ENCODE results near the gene CLCNKA. TPM values are rescaled to one million over a fixed set of nuclear protein-coding genes. Genes with fewer than 3 reads are reported as not detected.

Gene CLCNKA
- total RNA-seq, 1 experiment from 2014 or later = 1.0 TPM

DNA sequence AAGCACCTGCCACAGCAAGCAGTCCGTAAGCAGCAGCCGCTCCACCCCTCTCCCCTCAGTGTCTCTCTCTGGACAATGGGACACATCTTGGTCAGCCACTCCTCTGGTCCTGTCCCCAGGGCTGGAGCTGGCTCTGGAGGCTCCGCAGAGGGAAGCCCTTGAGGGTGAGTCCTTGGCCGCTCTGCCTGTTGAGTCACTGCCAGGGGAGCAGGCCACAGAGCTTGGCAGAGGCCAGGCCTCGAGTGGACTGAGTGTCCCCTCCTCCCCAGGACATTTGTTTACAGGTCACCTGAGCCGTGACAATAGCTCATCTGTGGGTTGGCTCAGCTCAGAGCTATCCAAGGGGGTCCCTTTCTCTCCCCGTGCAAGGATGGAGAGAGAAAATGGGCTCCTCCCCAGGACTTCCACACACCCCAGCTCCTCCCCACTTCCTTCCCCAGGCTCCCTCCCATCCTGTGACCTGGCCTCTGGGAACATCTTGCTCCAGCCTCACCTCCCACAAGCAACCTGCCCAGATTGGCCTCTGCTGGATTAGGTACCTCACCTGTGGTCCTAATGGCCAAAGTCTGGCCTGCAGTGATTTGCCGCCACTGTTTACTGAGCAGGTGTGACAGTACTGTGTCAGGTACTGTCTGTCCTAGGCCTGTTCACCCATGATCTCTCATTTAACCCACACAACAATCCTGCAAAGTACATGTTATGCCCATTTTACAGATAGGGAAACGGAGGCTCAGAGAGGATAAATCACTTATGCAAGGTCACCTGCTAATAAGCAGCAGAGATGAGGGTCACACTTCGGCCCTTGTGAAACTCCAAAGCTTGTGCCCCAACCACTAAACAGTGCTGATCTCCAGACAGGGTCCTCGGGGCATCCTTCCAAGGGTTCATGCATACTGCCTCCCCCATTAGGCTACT, 46.8 kb downstream of the CLCNKA start:
- H3K4me2 ChIP-seq = no peak overlapping the region
- DNase-seq = peak in 1 of 2 experiments; percentile 39
- no peaks in the 10 kb centered on the region for H3K36me3 ChIP-seq (ENCODE audit: low read depth)
- H3K79me2 ChIP-seq (ENCODE audit: low read depth) = no peaks in the 10 kb centered on the region
- no peaks in the 10 kb centered on the region for H4K20me1 ChIP-seq (ENCODE audit: insufficient read depth)
- no peaks in the 10 kb centered on the region for H3K27me3 ChIP-seq (ENCODE audit: insufficient read depth, low read depth)
- POLR2A ChIA-PET (ENCODE audit: unreplicated experiment) = interaction anchor here (0.5 kb wide), 1 partner anchor 144 kb away, joined by 4 read pairs; no protein-coding TSS in a partner anchor
- no peak overlapping the region for H3K4me3 ChIP-seq
- CTCF ChIA-PET = interaction anchor here (0.6 kb wide), 1 partner anchor 300 kb away, joined by 3 read pairs; no protein-coding TSS in a partner anchor
- H2AFZ ChIP-seq = no peak overlapping the region
- H3K4me1 ChIP-seq (replicated peaks; ENCODE audit: insufficient read depth) = peaks cover 5% of the 10 kb centered on the region; the same call in 1 of the 2 replicates
- intact Hi-C loops (cut with micrococcal nuclease; ENCODE audit: unreplicated experiment) = no loop called here
- H3K27ac ChIP-seq = no peak overlapping the region
- no TSS peak for BruUV-seq (replicated peaks)
- H3K9me2 ChIP-seq (ENCODE audit: insufficient read depth) = no peaks in the 10 kb centered on the region
- no peaks in the 10 kb centered on the region for H3K9me3 ChIP-seq (ENCODE audit: insufficient read depth, low read depth)
- H3F3A ChIP-seq (ENCODE audit: insufficient read depth, low read depth) = peaks cover 16% of the 10 kb centered on the region; the same call in 1 of the 2 replicates
- TF ChIP-seq EZH2 (IDR thresholded peaks at IDR 0.05; ENCODE audit: low read depth) = no peak
- TF ChIP-seq, protein P1, sequence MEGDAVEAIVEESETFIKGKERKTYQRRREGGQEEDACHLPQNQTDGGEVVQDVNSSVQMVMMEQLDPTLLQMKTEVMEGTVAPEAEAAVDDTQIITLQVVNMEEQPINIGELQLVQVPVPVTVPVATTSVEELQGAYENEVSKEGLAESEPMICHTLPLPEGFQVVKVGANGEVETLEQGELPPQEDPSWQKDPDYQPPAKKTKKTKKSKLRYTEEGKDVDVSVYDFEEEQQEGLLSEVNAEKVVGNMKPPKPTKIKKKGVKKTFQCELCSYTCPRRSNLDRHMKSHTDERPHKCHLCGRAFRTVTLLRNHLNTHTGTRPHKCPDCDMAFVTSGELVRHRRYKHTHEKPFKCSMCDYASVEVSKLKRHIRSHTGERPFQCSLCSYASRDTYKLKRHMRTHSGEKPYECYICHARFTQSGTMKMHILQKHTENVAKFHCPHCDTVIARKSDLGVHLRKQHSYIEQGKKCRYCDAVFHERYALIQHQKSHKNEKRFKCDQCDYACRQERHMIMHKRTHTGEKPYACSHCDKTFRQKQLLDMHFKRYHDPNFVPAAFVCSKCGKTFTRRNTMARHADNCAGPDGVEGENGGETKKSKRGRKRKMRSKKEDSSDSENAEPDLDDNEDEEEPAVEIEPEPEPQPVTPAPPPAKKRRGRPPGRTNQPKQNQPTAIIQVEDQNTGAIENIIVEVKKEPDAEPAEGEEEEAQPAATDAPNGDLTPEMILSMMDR (conservative IDR thresholded peaks at IDR 0.05) = no peak

DNA sequence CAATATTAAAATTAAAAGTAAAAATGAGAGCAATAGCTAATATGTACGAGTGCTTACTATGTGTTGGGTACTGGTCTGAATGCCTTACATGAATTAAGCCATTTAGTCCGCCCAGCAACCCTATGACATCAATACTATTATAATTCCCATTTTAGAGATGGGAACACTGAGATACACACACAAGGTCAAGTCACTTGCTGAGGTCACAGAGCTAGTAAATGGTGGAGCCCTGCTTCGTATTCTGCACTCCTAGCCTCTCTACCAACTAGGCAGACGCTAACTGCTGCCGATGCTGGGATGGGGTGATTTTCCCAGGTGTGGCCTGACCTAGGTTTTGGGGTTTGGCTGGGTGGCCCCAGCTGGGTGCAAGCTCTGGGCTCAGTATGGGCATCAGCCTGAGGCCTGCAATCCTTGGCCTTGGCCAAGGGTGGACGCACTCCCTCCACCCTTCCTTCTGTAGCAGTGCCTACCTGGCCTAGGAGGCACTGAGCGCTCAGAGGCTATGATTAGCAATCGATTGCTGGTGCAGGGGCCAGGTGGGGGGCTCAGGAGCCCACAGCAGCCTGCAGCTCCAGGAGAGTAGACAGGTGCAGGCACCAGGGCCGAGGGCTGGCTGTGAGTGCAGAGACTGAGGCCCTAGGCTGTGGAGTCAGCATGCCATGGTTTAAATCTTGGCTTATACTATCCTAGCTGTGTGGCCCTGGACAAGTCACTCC, 49.0 kb downstream of the CLCNKA start:
- Histone ChIP-seq H3K4me3 (no peak overlapping the region), H3K36me3 (ENCODE audit: low read depth) (no peaks in the 10 kb centered on the region), H3K4me2 (no peak overlapping the region), H3K9me2 (ENCODE audit: insufficient read depth) (no peaks in the 10 kb centered on the region), H3K79me2 (ENCODE audit: low read depth) (no peaks in the 10 kb centered on the region), H3K27me3 (ENCODE audit: insufficient read depth, low read depth) (no peaks in the 10 kb centered on the region), H3F3A (ENCODE audit: insufficient read depth, low read depth) (peaks cover 18% of the 10 kb centered on the region; the same call in 1 of the 2 replicates), H4K20me1 (ENCODE audit: insufficient read depth) (no peaks in the 10 kb centered on the region), H2AFZ (no peak overlapping the region), H3K27ac (no peak overlapping the region), H3K4me1 (replicated peaks; ENCODE audit: insufficient read depth) (peaks cover 12% of the 10 kb centered on the region), H3K9me3 (ENCODE audit: insufficient read depth, low read depth) (no peaks in the 10 kb centered on the region)
- TF ChIP-seq, protein P1 (conservative IDR thresholded peaks at IDR 0.05) = no peak
- TF ChIP-seq EZH2 (IDR thresholded peaks at IDR 0.05; ENCODE audit: low read depth) = no peak
- intact Hi-C loops (cut with micrococcal nuclease; ENCODE audit: unreplicated experiment) = no loop called here
- no peak for DNase-seq
- ChIA-PET CTCF (no interaction called here), POLR2A (ENCODE audit: unreplicated experiment) (no interaction called here)
- no TSS peak for BruUV-seq (replicated peaks)

DNA sequence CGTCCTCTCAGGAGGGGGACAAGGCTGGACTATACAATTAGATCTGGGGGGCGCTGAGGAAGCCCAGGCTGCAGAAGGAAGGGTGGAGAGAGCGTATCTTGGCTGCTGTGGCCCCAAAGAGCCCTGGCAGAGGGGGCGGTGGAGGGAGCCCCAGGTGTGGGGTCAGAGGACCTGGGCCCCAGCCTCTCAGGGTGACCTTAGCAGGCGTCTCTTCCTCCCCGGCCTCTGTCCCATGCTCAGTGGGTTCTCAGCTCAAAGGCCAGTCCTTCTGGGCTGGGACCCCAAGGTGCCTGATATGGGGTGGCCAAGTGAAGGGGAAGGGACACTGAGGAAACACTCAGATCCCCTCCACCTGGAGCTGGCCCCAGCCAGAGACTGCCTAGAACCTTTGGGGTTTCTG, 49.8 kb downstream of the CLCNKA start:
- TF ChIP-seq, protein P1 (conservative IDR thresholded peaks at IDR 0.05) = no peak
- TF ChIP-seq EZH2 (IDR thresholded peaks at IDR 0.05; ENCODE audit: low read depth) = no peak
- intact Hi-C loops (cut with micrococcal nuclease; ENCODE audit: unreplicated experiment) = loop anchor here (2.0 kb wide), 1 partner anchor 63 kb away; no protein-coding TSS in a partner anchor

More for the DNA sequence above, 49.8 kb downstream of the CLCNKA start:
- Histone ChIP-seq H3K27ac (no peak overlapping the region), H3K9me3 (ENCODE audit: insufficient read depth, low read depth) (no peaks in the 10 kb centered on the region), H3K4me1 (replicated peaks; ENCODE audit: insufficient read depth) (peaks cover 20% of the 10 kb centered on the region), H3K27me3 (ENCODE audit: insufficient read depth, low read depth) (no peaks in the 10 kb centered on the region), H3K79me2 (ENCODE audit: low read depth) (no peaks in the 10 kb centered on the region), H3K36me3 (ENCODE audit: low read depth) (no peaks in the 10 kb centered on the region), H3K9me2 (ENCODE audit: insufficient read depth) (no peaks in the 10 kb centered on the region), H4K20me1 (ENCODE audit: insufficient read depth) (no peaks in the 10 kb centered on the region), H3F3A (ENCODE audit: insufficient read depth, low read depth) (peaks cover 24% of the 10 kb centered on the region), H2AFZ (no peak overlapping the region), H3K4me3 (no peak overlapping the region), H3K4me2 (no peak overlapping the region)
- ChIA-PET POLR2A (ENCODE audit: unreplicated experiment) (no interaction called here), CTCF (no interaction called here)
- no peak for DNase-seq
- BruUV-seq (replicated peaks) = no TSS peak
